Trophoblast cell (in vitro differentiated cells and primary cell): ENCODE measurements around the gene PRXL2B.

ENCODE experiments used
- DNase-seq, 2 donors: peaks; one replicate each; pipeline ENCODE4 v3.0.0-alpha.2; 2016
- H2AFZ ChIP-seq: 2 replicates; pipeline ENCODE4 v1.6.1; 2013; ENCODE audit warnings: low read length, moderate library complexity, mild to moderate bottlenecking; ENCODE audit not compliant: insufficient read depth, poor library complexity
- H2AK5ac ChIP-seq: 2 replicates; pipeline ENCODE4 v1.6.1; 2013; ENCODE audit warnings: mild to moderate bottlenecking, low read length
- H2BK120ac ChIP-seq: 2 replicates; pipeline ENCODE4 v1.6.1; 2013; ENCODE audit warnings: low read length, mild to moderate bottlenecking, moderate library complexity; ENCODE audit not compliant: insufficient read depth, poor library complexity
- H2BK12ac ChIP-seq: 2 replicates; pipeline ENCODE4 v1.6.1; 2013; ENCODE audit warnings: mild to moderate bottlenecking, low read length, moderate library complexity
- H2BK5ac ChIP-seq: 2 replicates; pipeline ENCODE4 v1.6.1; 2013; ENCODE audit warnings: low read length, low read depth, moderate library complexity, mild to moderate bottlenecking; ENCODE audit not compliant: poor library complexity
- H3K14ac ChIP-seq: 2 replicates; pipeline ENCODE4 v1.6.1; 2013; ENCODE audit warnings: mild to moderate bottlenecking, low read length
- H3K18ac ChIP-seq: 2 replicates; pipeline ENCODE4 v1.6.1; 2013; ENCODE audit warnings: mild to moderate bottlenecking, low read length
- H3K23ac ChIP-seq: 2 replicates; pipeline ENCODE4 v1.6.1; 2013; ENCODE audit warnings: low read length
- H3K27ac ChIP-seq: 2 replicates; pipeline ENCODE4 v1.5.1; 2013; ENCODE audit warnings: low read depth, mild to moderate bottlenecking, inconsistent platforms, low read length, moderate library complexity
- H3K27me3 ChIP-seq: 2 replicates; pipeline ENCODE4 v1.6.1; 2013; ENCODE audit warnings: inconsistent platforms, mild to moderate bottlenecking, low read length, moderate library complexity; ENCODE audit not compliant: insufficient read depth
- H3K36me3 ChIP-seq, 2 experiments: 1 replicate in 1 of 2; 2 replicates in 1 of 2; pipeline ENCODE4 v1.6.1; 2013; ENCODE audit warnings: low read length in 2 of 2, mild to moderate bottlenecking in 2 of 2, moderate library complexity in 1 of 2; ENCODE audit not compliant: insufficient read depth in 2 of 2, control insufficient read depth in 1 of 2
- H3K4ac ChIP-seq: 2 replicates; pipeline ENCODE4 v1.6.1; 2013; ENCODE audit warnings: low read depth, mild to moderate bottlenecking, low read length, moderate library complexity
- H3K4me1 ChIP-seq, 2 experiments: 1 replicate in 1 of 2; 2 replicates in 1 of 2; pipeline ENCODE4 v1.6.1; 2013; ENCODE audit warnings: low read length in 2 of 2, mild to moderate bottlenecking in 2 of 2, moderate library complexity in 1 of 2; ENCODE audit not compliant: insufficient read depth in 2 of 2, control insufficient read depth in 1 of 2
- H3K4me2 ChIP-seq: 2 replicates; pipeline ENCODE4 v1.6.1; 2013; ENCODE audit warnings: inconsistent platforms, mild to moderate bottlenecking, low read length, moderate library complexity
- H3K4me3 ChIP-seq: 2 replicates; pipeline ENCODE4 v1.5.1; 2013; ENCODE audit warnings: mild to moderate bottlenecking, low read depth, low read length, inconsistent platforms
- H3K79me1 ChIP-seq: one replicate; pipeline ENCODE4 v1.6.1; 2013; ENCODE audit warnings: low read length
- H3K79me2 ChIP-seq: 2 replicates; pipeline ENCODE4 v1.6.1; 2013; ENCODE audit warnings: low read length, mild to moderate bottlenecking; ENCODE audit not compliant: control insufficient read depth, insufficient read depth, poor library complexity
- H3K9ac ChIP-seq: 2 replicates; pipeline ENCODE4 v1.6.1; 2013; ENCODE audit warnings: mild to moderate bottlenecking, low read length
- H3K9me3 ChIP-seq: 2 replicates; pipeline ENCODE4 v1.6.1; 2013; ENCODE audit warnings: low read depth, mild to moderate bottlenecking, control low read depth, inconsistent platforms, low read length; ENCODE audit not compliant: insufficient read depth
- H4K12ac ChIP-seq: 2 replicates; pipeline ENCODE4 v1.6.1; 2013; ENCODE audit warnings: low read depth, mild to moderate bottlenecking, low read length, moderate library complexity
- H4K8ac ChIP-seq: 2 replicates; pipeline ENCODE4 v1.6.1; 2013; ENCODE audit warnings: low read depth, mild to moderate bottlenecking, low read length, moderate library complexity
- H4K91ac ChIP-seq: one replicate; pipeline ENCODE4 v1.6.1; 2013; ENCODE audit warnings: low read depth, mild to moderate bottlenecking, low read length, moderate library complexity
- WGBS: extraction: QIAGEN DNeasy Blood & Tissue Kit; methylation state at CpG from one replicate; pipeline ENCODE4 v1.1.7; 2013; ENCODE audit warnings: missing lambda C conversion rate; ENCODE audit not compliant: insufficient read length, insufficient coverage; ENCODE audit errors: extremely low coverage; 5-methylcytosine and 5-hydroxymethylcytosine counted together

Gene PRXL2B

GRCh38 chr1:2582391-2582790 is 4.2 kb upstream of the PRXL2B start:
- no peak overlapping the region for H2AK5ac ChIP-seq
- DNase-seq = peak in 1 of 2 donors; percentile 28
- peaks cover 4% of the 10 kb centered on the region for H3K9me3 ChIP-seq
- H2AFZ ChIP-seq = no peak overlapping the region
- H3K27ac ChIP-seq = no peak overlapping the region
- H2BK12ac ChIP-seq = no peak overlapping the region
- no peak overlapping the region for H3K4ac ChIP-seq
- no peaks in the 10 kb centered on the region for H3K36me3 ChIP-seq
- no peak overlapping the region for H4K8ac ChIP-seq
- peaks cover under 1% of the 10 kb centered on the region for H3K27me3 ChIP-seq
- H3K79me2 ChIP-seq = peaks cover 9% of the 10 kb centered on the region
- H2BK5ac ChIP-seq = no peak overlapping the region
- no peak overlapping the region for H4K91ac ChIP-seq
- no peak overlapping the region for H3K4me3 ChIP-seq
- no peak overlapping the region for H3K9ac ChIP-seq
- peaks cover 13 to 19% of the 10 kb centered on the region in 2 experiments for H3K4me1 ChIP-seq
- WGBS = no CpG with 5 or more reads among the region's 7 CpGs
- peaks cover 16% of the 10 kb centered on the region for H3K79me1 ChIP-seq
- H2BK120ac ChIP-seq = no peak overlapping the region
- H3K14ac ChIP-seq = no peak overlapping the region
- no peak overlapping the region for H4K12ac ChIP-seq
- no peak overlapping the region for H3K4me2 ChIP-seq
- no peak overlapping the region for H3K23ac ChIP-seq
- no peak overlapping the region for H3K18ac ChIP-seq

GRCh38 chr1:2583331-2583791 is 3.2 kb upstream of the PRXL2B start:
- Histone ChIP-seq H3K4me3 (no peak overlapping the region), H3K27me3 (peaks cover 2% of the 10 kb centered on the region), H3K79me1 (peaks cover 16% of the 10 kb centered on the region), H3K4ac (no peak overlapping the region), H4K8ac (no peak overlapping the region), H3K36me3 (no peaks in the 10 kb centered on the region), H2AFZ (no peak overlapping the region), H2AK5ac (no peak overlapping the region), H3K4me1 (peaks cover 8 to 12% of the 10 kb centered on the region in 2 experiments), H3K23ac (no peak overlapping the region), H3K9ac (no peak overlapping the region), H4K91ac (no peak overlapping the region), H3K14ac (no peak overlapping the region), H3K4me2 (no peak overlapping the region), H3K9me3 (peaks cover 4% of the 10 kb centered on the region), H2BK12ac (no peak overlapping the region), H4K12ac (no peak overlapping the region), H3K79me2 (peaks cover 9% of the 10 kb centered on the region), H2BK5ac (no peak overlapping the region), H2BK120ac (no peak overlapping the region), H3K18ac (no peak overlapping the region), H3K27ac (no peak overlapping the region)
- DNase-seq = no peak
- no CpG with 5 or more reads among the region's 5 CpGs for WGBS

GRCh38 chr1:2583871-2584351 is 2.7 kb upstream of the PRXL2B start:
- H3K27me3 ChIP-seq = peaks cover 2% of the 10 kb centered on the region
- DNase-seq = no peak
- H4K91ac ChIP-seq = no peak overlapping the region
- no peak overlapping the region for H2BK12ac ChIP-seq
- H3K79me1 ChIP-seq = peaks cover 16% of the 10 kb centered on the region
- H3K79me2 ChIP-seq = peaks cover 9% of the 10 kb centered on the region
- no peak overlapping the region for H3K14ac ChIP-seq
- no CpG with 5 or more reads among the region's 14 CpGs for WGBS
- no peak overlapping the region for H2BK5ac ChIP-seq
- H3K4ac ChIP-seq = no peak overlapping the region
- no peak overlapping the region for H2AK5ac ChIP-seq
- H3K27ac ChIP-seq = no peak overlapping the region
- no peak overlapping the region for H4K12ac ChIP-seq
- no peak overlapping the region for H3K18ac ChIP-seq
- no peak overlapping the region for H3K4me2 ChIP-seq
- no peak overlapping the region for H3K9ac ChIP-seq
- peaks cover 7 to 12% of the 10 kb centered on the region in 2 experiments for H3K4me1 ChIP-seq
- H3K4me3 ChIP-seq = no peak overlapping the region
- no peak overlapping the region for H3K23ac ChIP-seq
- peaks cover 4% of the 10 kb centered on the region for H3K9me3 ChIP-seq
- H2AFZ ChIP-seq = no peak overlapping the region
- no peak overlapping the region for H4K8ac ChIP-seq
- no peak overlapping the region for H2BK120ac ChIP-seq
- H3K36me3 ChIP-seq = no peaks in the 10 kb centered on the region

- H3K79me1 ChIP-seq = peaks cover 16% of the 10 kb centered on the region
- no peaks in the 10 kb centered on the region for H3K36me3 ChIP-seq
- peaks cover 4% of the 10 kb centered on the region for H3K9me3 ChIP-seq
- H3K79me2 ChIP-seq = peaks cover 9% of the 10 kb centered on the region
- H2BK5ac ChIP-seq = no peak overlapping the region
- no CpG with 5 or more reads among the region's 12 CpGs for WGBS
- H2BK120ac ChIP-seq = no peak overlapping the region
- no peak overlapping the region for H4K8ac ChIP-seq
- H3K9ac ChIP-seq = no peak overlapping the region
- H2AK5ac ChIP-seq = no peak overlapping the region
- H3K4me1 ChIP-seq = peaks cover 7 to 12% of the 10 kb centered on the region in 2 experiments
- H3K4ac ChIP-seq = no peak overlapping the region
- peak overlapping the region; percentile 12 for H3K14ac ChIP-seq
- H4K12ac ChIP-seq = peak overlapping the region; percentile 22
- H3K27me3 ChIP-seq = peaks cover 2% of the 10 kb centered on the region
- H4K91ac ChIP-seq = no peak overlapping the region
- no peak overlapping the region for H2BK12ac ChIP-seq
- H3K4me3 ChIP-seq = no peak overlapping the region
- no peak for DNase-seq
- peak overlapping the region; percentile 98 for H3K4me2 ChIP-seq
- no peak overlapping the region for H2AFZ ChIP-seq
- H3K18ac ChIP-seq = no peak overlapping the region
- H3K27ac ChIP-seq = no peak overlapping the region
- no peak overlapping the region for H3K23ac ChIP-seq
These were observed 1.8 kb upstream of the PRXL2B start for GRCh38 chr1:2584686-2585317.
